ENCODE results near the gene EPHB1.
"Not testable (repeated sequence)": the region's sequence is repeated elsewhere in the genome, so short reads cannot be mapped to it uniquely, and the experiment has no call there.

EPHB1 gene

GRCh38 chr3:135084976-135085375 lies 289.9 kb downstream of the EPHB1 start:
- no peak for DNase-seq (ENCODE audit: low read depth)

GRCh38 chr3:135085652-135086436 lies 290.8 kb downstream of the EPHB1 start:
- no peak for DNase-seq (ENCODE audit: low read depth)

DNA sequence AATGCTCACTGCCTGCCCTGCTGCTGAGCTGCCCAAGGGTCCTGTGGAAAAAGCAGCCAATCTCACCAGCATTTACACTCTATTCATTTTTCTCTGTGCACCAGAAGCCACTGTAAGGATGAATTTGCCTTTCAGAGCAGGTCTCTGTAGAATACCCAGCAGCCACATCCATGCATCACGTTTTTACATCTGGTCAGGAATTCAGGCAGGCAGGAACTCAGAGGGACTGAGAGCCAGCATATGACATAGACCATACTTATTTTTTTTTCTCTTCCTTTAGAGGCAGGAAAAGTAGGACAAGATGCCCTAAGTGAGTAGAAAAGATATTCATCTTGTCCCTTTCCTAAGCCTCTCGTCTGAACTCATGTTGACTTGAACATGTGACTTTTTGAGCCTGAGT lies 292.7 kb downstream of the EPHB1 start:
- no peak for DNase-seq (ENCODE audit: low read depth)

GRCh38 chr3:135089451-135089850 lies 294.4 kb downstream of the EPHB1 start:
- no peak for DNase-seq (ENCODE audit: low read depth)

DNA sequence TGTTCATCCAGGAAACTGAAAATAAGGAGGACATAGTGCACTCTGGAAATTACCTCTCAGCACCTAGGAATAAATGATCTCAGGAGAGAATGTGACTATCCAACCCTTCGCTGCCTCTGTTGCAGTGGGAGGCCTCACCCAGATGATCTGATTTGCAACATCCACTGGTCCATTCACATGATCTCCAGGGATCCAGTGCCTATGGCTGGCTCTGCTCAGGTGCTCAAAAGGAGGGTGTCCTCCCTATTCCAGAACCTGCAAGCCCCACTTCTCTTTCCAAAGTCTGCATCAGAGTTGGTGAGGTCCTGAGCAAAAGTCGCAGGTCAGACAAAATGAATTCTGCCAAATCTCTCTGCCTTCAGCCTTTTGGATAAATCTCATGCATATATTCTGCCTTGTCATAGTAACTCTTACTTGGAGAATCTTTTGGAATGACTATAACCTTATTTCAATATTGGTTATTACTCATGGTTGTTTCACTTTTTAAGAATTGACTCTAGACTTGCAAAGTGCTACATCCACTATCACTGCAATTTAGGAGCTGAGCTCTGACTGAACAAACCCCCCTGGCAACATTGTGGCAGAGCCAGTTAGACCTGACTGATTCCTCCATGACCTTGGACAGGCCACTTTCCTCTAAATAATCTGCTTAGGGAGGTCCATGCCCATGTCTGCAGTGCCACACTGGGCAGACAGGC lies 295.1 kb downstream of the EPHB1 start:
- no peak for DNase-seq (ENCODE audit: low read depth)

GRCh38 chr3:135091946-135092345 lies 296.9 kb downstream of the EPHB1 start:
- DNase-seq (ENCODE audit: low read depth): no peak

GRCh38 chr3:135093121-135093520 lies 298.1 kb downstream of the EPHB1 start:
- no peak for DNase-seq (ENCODE audit: low read depth)

- DNase-seq (ENCODE audit: low read depth): no peak
Observed at GRCh38 chr3:135097276-135097946, 302.4 kb downstream of the EPHB1 start.

DNA sequence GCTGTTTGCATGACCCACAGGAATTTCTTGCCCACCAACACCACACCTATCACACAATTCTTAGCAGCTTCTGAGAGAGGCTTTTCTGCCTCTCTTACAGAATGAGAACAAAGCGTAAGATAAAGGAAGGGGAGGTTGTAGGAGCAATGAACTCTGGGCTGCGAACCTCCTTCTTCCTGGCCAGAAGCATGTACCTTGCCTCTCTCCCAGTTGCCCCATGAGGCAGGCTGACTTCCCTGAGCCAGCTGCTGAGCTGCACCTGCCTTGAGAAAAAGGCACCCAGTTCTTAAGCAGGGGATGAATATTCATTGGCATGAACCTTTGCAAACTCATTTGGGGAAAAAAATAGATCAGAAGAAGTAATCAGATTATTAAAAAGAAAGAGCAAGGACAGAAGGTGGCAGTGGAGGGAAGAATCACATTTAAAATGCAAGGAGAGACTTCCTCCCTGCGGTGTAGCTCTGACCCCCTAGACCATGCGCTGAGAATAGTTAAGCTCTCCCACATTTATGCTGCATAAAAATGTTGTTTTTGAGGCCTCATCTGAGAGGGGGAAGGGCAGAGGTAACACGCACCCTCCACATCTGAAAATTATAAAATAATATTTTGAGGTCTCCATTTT lies 304.8 kb downstream of the EPHB1 start:
- DNase-seq (ENCODE audit: low read depth): no peak

GRCh38 chr3:135100366-135100765 lies 305.3 kb downstream of the EPHB1 start:
- no peak for DNase-seq (ENCODE audit: low read depth)

- no peak for DNase-seq (ENCODE audit: low read depth)
Observed at GRCh38 chr3:135103917-135104316, 308.9 kb downstream of the EPHB1 start.

- no peak for DNase-seq (ENCODE audit: low read depth)
Observed at GRCh38 chr3:135106445-135106844, 311.4 kb downstream of the EPHB1 start.

GRCh38 chr3:135107043-135107442 lies 312.0 kb downstream of the EPHB1 start:
- DNase-seq (ENCODE audit: low read depth): no peak

- DNase-seq (ENCODE audit: low read depth): no peak
Observed at GRCh38 chr3:135109681-135110080, 314.6 kb downstream of the EPHB1 start.

DNA sequence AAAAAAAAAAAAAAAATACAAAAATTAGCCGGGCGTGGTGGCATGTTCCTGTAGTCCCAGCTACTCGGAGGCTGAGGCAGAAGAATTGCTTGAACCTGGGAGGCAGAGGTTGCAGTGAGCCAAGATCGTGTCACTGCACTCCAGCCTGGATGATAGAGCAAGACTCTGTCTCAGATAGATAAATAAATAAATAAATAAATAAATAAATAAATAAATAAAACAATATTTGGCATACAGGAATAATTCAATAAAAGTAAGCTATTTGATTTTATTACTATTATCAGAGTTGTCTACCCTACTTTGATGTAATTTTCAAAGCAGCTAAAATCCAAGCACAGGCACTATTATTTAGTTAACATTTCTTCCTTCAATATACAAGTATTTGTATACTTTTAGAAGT lies 319.5 kb downstream of the EPHB1 start:
- DNase-seq (ENCODE audit: low read depth): not testable (repeated sequence)

DNA sequence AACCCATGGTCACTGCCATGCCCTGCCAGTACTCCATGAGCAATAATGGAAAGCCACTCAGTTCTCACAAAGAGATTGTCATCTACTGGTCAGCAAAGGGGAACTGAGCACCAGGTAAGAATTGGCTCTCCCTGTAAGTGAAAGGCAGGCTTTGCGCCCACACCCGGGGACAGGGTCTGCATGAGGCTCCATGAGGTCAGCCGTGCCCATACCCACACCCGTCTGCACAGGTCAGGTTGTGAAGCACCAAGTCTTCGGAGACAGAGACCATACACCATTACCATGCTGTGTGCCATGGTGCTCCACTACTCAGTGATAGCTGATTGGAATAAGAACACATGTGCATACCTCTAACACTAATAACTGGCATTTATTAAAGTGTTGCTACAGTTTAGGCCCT lies 322.9 kb downstream of the EPHB1 start:
- no peak for DNase-seq (ENCODE audit: low read depth)

- no peak for DNase-seq (ENCODE audit: low read depth)
Observed at GRCh38 chr3:135118792-135119191, 323.7 kb downstream of the EPHB1 start.

- DNase-seq (ENCODE audit: low read depth): no peak
Observed at GRCh38 chr3:135125171-135125801, 330.2 kb downstream of the EPHB1 start.

GRCh38 chr3:135127946-135128470 lies 332.9 kb downstream of the EPHB1 start:
- no peak for DNase-seq (ENCODE audit: low read depth)

- DNase-seq (ENCODE audit: low read depth): no peak
Observed at GRCh38 chr3:135128818-135129217, 333.8 kb downstream of the EPHB1 start.

GRCh38 chr3:135131290-135131689 lies 336.2 kb downstream of the EPHB1 start:
- DNase-seq (ENCODE audit: low read depth): no peak
